Ecto neural progenitor cell (in vitro differentiated cells): ENCODE measurements around the gene TMBIM4.

Experiments used
- DNase-seq: peaks from one replicate; pipeline ENCODE4 v3.0.0-alpha.2; 2018; ENCODE audit warnings: low spot score

Gene TMBIM4

DNA sequence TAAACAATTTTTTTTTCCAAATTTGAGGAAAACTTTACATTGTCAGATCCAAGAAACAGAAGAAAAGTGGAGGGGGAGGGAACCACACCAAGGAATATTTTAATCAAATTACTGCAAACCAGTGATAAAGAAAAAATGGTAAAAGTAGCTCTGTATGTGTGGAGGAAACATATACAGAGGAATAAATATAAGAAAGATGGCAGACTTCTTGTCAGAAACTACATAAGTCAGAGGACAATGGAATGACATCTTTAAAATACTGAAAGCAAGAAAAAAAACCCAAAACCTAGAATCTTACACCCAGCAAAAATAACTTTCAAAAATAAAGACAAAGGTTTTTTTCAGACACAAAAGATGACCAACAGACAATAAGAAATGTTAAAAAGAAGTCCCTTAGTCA is 29.1 kb downstream of the TMBIM4 start:
- no peak for DNase-seq

DNA sequence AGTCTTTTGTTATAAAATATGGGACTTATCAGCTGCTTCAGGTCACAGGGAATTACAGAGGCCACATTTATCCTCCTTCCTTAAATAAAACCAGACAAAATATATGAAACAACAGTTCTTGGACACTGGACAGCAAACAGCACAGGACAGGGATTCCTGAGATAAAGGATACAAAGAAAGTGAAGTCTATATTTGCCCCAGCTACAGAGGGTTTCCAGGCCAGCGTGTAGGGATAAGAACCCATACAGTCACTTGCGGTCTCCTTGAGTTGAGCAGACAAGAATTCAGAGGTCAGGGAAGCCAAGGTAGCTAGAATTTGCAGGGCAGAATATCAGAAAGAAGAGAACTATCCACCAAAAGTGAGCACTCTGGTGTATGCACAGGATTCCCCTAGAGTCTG is 30.5 kb downstream of the TMBIM4 start:
- no peak for DNase-seq

DNA sequence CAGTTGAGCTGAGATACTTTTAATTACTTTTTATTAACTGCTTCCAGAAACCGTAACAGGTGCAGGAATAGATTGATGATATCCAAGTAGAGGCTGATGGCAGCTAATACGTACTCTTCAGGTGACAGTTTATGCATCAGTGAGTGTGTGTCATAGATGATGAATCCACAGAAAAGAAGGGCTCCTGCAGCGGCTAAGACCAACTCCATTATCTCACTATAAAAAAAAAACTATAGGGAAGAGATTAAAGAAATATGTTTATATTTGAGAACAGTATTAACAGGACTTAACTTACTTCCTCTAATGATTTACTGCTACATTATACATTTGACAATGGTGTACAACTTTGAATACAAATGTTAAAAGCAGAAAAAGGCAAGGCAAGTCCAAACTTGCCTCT is 31.9 kb downstream of the TMBIM4 start:
- no peak for DNase-seq

DNA sequence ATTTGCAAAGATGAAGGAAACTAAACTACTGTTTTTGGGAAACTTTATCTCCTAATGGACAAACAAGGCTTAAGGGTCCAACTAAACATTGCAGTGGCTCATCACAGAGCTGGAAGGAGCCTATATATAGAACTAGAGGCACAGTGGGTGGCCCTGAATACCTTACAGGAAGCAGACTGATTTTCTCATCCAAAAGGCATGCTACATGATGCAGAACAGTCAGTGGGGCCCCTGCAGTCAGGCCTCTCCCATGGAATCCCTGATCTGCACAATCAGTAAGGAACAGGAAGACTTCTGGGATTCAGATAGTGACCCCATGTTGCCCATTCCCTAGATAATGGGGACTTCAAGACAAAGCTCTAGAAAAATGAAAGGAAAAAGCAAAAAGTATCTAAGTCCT is 37.4 kb downstream of the TMBIM4 start:
- DNase-seq = no peak

DNA sequence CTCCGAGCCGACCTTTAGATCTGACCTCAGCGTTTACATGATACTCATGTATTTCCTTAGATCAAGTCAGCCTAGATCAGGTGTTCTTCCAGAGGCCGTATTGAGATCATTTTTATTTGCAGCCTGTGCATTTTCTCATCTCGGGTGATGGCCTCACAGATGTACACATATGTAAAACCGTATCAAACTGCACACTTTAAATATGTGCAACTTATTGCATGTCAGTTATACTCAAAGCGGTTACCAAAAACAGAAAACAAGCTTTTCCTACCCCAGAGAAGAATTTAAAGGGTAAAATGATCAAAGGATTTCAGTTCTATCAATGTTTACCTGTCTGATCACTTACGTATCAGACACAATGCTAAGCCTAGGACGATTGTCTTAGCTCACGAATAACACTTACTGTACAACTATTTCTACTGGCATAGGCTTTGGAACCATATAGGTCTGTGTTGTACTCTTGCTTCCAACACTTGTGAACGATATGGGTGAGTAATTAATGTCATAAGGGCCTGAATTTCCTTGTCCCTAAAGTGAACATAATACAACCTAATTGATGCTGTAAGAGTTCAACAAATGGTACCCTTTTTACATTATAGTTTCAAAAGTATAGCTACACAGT is 38.6 kb downstream of the TMBIM4 start:
- DNase-seq = no peak

DNA sequence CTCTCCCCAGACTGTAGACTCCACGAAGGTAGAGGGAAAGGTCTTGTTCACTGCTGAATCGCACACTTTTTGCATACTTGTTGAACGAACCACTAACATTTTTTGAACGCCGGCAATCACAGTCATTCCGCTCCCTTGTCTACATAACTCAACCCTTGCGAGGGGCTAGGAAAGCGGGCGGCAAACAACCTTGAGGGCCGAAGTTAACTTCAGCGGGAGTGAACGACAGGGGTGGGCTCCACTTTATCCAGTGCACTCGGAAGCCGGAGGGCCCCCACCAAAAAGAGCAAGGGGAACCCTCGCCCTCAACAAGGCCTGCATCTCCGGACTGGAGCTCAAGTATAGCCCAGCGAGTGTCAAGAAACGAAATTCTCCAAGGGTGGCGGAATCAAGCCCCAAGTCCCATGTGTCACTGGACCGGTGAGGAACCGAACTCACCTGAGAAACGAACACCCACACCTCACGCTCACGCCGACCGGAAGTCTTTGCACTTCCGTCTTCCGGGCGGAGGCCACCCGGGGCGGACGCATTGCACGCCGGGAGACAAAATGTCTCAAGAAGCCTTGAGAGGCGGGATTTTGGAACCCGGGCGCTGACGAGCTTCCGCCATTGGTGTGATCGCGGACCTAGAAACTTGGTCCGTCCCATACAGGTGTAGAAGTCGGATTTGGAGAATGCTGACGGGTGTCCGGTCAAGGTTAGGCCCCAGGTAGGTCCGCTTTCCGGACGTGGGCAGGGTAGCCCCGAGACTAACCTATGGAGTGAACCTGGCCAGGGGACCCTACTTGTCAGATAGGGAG is 39.3 kb downstream of the TMBIM4 start, which contains the start of gene LLPH:
LLPH (minus strand) TSS at position 484 of the 800 bp plus-strand sequence. CDS start 1,644 bp downstream, outside the sequence.
- DNase-seq = peak; percentile 93

- no peak for DNase-seq
Measured at GRCh38 chr12:66129934-66130266, 39.9 kb downstream of the TMBIM4 start.

DNA sequence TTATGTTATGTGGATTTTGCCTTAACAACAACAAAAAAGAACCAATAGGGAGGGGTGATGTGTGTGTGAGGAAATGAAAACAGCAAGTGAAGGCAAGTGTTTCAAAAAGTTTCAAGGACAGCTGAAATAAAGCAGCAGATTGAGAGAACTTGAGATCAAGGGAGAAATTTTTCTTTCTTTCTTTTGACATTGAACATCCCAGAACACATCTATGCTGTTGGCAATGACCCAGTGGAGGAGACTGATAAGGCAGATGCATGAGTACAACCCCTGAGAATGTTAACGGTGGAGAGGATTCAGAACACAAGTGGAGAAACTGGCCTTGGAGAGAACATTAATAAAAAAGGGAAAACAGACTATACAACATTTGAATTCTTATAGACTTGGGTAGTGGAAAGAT is 42.1 kb downstream of the TMBIM4 start:
- no peak for DNase-seq

- DNase-seq = no peak
Measured at GRCh38 chr12:66120477-66120876, 49.3 kb downstream of the TMBIM4 start.

DNA sequence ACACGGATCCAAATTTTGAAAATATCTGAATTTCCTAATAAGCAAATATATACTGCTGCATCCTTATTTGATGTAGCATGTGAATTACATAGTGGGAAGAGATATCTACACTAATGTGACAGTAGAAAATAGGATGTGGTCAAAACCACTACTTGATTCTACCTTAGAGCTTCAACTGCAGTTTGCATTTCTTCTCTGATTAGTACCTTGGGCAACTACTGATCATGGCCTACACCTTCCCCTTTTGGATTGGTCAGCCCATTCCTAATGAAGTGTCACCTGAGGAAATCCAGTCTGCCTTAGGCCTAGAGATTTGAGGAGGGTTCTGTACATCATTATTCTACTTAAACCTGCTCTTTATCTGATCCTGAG is 49.9 kb downstream of the TMBIM4 start:
- no peak for DNase-seq

DNA sequence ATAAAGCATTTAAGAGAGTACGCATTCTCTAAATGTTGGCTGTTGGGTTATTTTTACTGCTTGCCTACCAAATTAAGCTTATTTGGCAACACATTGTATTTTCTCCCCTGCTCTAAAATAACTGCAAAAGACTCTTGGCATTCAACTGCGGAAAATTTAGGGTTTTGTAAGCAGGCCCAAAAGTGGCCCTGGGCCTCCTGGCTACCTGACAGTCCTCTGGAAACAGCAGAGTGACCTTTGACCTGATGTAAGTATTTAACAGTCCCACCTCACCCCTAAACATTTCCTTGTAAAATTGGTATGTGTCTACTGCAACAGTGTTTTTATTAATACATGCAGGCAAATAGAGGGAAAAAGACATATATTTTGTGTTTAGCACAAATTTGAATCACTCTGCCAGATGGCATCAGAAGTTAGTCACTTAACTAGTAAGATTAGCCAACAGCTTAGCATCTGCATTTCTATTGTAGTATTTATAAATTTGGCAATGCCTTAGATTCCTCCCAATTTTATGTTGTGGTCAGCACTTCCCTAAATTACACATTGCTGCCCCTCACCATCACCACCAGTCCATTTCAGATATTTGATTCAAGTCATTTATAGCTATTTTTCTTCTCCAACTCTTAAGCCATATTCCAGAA is 50.4 kb downstream of the TMBIM4 start:
- no peak for DNase-seq

DNA sequence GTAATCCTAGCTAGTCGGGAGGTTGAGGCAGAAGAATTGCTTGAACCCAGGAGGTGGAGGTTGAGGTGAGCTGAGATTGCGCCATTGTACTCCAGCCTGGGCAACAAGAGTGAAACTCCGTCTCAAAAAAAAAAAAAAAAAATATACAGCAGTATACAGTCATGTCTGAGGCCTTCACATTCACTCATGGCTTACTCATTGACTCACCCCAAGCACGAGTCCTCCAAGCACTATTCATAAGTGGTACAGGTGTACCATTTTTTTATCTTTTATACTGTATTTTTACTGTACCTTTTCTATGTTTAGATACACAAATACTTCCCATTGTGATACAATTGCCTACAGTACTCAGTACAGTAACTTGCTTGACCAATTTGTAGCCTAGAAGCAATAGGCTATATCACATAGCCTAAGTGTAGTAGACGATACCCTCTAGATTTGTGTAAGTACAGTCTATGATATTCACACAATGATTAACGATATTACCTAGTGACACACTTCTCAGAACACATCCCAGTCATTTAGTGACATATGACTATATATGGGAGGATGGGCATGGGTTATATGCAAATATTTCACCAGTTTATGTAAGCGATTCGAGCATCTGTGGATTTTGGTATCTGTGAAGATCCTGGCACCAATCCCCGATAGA is 51.4 kb downstream of the TMBIM4 start:
- no peak for DNase-seq

DNA sequence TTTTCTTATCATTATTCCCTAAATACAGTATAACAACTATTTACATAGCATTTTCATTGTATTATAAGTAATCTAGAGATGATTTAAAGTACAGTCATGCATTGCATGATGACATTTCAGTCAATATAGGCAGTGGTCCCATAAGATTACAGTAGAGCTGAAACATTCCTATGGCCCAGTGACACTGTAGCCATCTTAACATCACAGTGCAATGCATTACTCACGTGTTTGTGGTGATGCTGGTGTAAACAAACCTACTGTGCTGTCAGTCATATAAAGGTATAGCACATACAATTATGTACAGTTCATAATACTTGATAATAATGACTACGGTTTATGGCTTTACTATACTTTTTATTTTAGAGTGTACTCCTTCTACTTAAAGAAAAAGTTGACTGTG is 52.6 kb downstream of the TMBIM4 start:
- DNase-seq = no peak

- no peak for DNase-seq
Measured at GRCh38 chr12:66115071-66115600, 54.7 kb downstream of the TMBIM4 start.

DNA sequence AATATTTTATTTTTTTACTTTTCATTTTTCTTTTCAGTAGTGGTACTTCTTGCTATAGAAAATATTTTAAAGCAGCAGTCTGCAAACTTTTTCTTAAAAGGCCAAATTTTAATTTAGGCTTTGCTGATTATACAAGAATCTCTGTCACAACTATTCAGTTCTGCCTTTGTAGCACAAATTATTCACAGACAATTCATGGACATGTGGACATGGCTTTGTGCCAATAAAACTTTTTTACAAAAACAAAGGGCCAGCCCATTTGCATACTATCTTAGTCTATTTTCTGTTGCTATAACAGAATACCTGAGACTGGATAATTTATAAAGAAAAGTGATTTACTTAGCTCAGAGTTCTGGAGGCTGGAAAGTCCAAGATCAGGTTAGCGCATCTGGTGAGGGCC is 56.3 kb downstream of the TMBIM4 start:
- DNase-seq = no peak

- DNase-seq = no peak
Measured at GRCh38 chr12:66111605-66112004, 58.2 kb downstream of the TMBIM4 start.

- no peak for DNase-seq
Measured at GRCh38 chr12:66109056-66109455, 60.7 kb downstream of the TMBIM4 start.

GRCh38 chr12:66108386-66108785 is 61.4 kb downstream of the TMBIM4 start:
- no peak for DNase-seq

DNA sequence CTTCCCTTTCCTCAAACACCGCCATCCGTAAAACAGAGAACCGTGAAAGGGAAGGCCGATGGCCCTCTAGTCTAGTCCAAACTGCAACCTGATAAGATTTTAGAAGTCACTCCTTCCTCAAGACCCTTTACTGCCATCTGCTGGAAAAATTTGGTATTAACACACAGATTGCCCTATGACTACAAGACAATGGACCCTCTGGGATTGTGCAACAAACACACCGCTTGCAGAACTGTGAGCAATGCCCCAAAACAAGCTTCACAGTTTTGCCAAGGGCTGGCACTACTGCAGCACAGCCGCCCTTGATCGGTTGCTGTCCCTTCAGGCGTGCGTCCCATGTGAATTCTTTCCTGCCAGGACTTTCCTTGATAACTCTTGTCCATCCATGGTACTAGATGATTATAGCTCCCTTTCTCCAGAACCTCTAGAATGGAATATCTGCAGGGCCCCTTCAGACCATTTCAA is 62.3 kb downstream of the TMBIM4 start:
- peak; percentile 68 for DNase-seq

- DNase-seq = no peak
Measured at GRCh38 chr12:66103016-66103913, 66.5 kb downstream of the TMBIM4 start.

GRCh38 chr12:66092559-66093269 is 77.1 kb downstream of the TMBIM4 start:
- DNase-seq = no peak
